Neutrophil (primary cell): ENCODE measurements around the gene CACNA2D2.

Experiments
- H3K27ac ChIP-seq: fragments of 200-600 bp; sonication (generic); 2 replicates; pipeline ENCODE4 v1.5.1; 2016; ENCODE audit warnings: mild to moderate bottlenecking, moderate library complexity
- H3K27me3 ChIP-seq: fragments of 200-600 bp; sonication (generic); 2 replicates; pipeline ENCODE4 v1.6.0; 2016; ENCODE audit warnings: mild to moderate bottlenecking
- H3K36me3 ChIP-seq: fragments of 200-600 bp; sonication (generic); 2 replicates; pipeline ENCODE4 v1.5.1; 2017
- H3K4me1 ChIP-seq, 2 experiments: fragments of 200-600 bp in 1 of 2; sonication (generic) in 1 of 2; 1 replicate in 1 of 2; 2 replicates in 1 of 2; pipeline versions ENCODE4 v1.5.1 to v1.6.1; 2013 to 2016; ENCODE audit warnings: low read depth in 1 of 2, low read length in 1 of 2, mild to moderate bottlenecking in 1 of 2, moderate library complexity in 1 of 2; ENCODE audit not compliant: control insufficient read depth in 1 of 2, insufficient read depth in 1 of 2
- H3K4me3 ChIP-seq, 2 experiments: fragments of 200-600 bp in 1 of 2; sonication (generic) in 1 of 2; 1 replicate in 1 of 2; 2 replicates in 1 of 2; pipeline ENCODE4 v1.5.1; 2013 to 2016; ENCODE audit warnings: low read depth in 1 of 2, low read length in 1 of 2, mild to moderate bottlenecking in 1 of 2, moderate library complexity in 1 of 2
- H3K9me3 ChIP-seq: fragments of 200-600 bp; sonication (generic); 2 replicates; pipeline ENCODE4 v1.5.1; 2016
- TF ChIP-seq, protein P1 (sequence below): fragments of 200-600 bp; sonication (generic); IDR thresholded peaks from 2 replicates; pipeline ENCODE4 v1.5.1; 2016; ENCODE audit warnings: antibody characterized with exemption

CACNA2D2 gene

DNA sequence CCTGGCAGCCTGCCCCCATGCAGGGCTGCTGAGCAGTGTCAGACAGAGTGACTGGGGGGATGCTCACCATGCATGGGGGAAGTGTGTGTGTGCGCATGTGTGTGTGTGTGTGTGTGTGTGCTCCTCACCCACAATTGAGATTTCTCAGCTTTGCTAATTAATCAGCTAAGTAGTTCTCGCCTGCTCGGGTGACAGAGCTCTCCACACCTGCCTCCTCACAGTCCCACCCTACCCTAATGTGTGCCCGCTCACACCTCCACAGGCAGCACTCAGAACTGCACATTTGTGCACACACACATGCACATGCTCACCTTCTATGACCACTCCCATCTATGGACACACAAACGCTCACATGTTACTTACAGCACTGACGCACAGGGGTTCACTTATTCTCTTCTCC lies 37.3 kb downstream of the CACNA2D2 start:
- no peaks in the 10 kb centered on the region for H3K9me3 ChIP-seq
- TF ChIP-seq, protein P1, sequence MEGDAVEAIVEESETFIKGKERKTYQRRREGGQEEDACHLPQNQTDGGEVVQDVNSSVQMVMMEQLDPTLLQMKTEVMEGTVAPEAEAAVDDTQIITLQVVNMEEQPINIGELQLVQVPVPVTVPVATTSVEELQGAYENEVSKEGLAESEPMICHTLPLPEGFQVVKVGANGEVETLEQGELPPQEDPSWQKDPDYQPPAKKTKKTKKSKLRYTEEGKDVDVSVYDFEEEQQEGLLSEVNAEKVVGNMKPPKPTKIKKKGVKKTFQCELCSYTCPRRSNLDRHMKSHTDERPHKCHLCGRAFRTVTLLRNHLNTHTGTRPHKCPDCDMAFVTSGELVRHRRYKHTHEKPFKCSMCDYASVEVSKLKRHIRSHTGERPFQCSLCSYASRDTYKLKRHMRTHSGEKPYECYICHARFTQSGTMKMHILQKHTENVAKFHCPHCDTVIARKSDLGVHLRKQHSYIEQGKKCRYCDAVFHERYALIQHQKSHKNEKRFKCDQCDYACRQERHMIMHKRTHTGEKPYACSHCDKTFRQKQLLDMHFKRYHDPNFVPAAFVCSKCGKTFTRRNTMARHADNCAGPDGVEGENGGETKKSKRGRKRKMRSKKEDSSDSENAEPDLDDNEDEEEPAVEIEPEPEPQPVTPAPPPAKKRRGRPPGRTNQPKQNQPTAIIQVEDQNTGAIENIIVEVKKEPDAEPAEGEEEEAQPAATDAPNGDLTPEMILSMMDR, result no peak
- H3K27me3 ChIP-seq, result no peaks in the 10 kb centered on the region
- no peak overlapping the region for H3K27ac ChIP-seq
- no peaks in the 10 kb centered on the region for H3K4me1 ChIP-seq
- H3K4me3 ChIP-seq, result no peak overlapping the region
- H3K36me3 ChIP-seq, result no peaks in the 10 kb centered on the region

- Histone ChIP-seq H3K4me1 (no peaks in the 10 kb centered on the region), H3K4me3 (no peak overlapping the region), H3K36me3 (no peaks in the 10 kb centered on the region), H3K27ac (no peak overlapping the region), H3K9me3 (no peaks in the 10 kb centered on the region), H3K27me3 (no peaks in the 10 kb centered on the region)
- TF ChIP-seq, protein P1, result no peak
These were observed 38.9 kb downstream of the CACNA2D2 start for GRCh38 chr3:50464569-50464968.

GRCh38 chr3:50459785-50460184 lies 43.6 kb downstream of the CACNA2D2 start:
- Histone ChIP-seq H3K27me3 (no peaks in the 10 kb centered on the region), H3K9me3 (no peaks in the 10 kb centered on the region), H3K4me3 (no peak overlapping the region), H3K27ac (no peak overlapping the region), H3K4me1 (no peaks in the 10 kb centered on the region), H3K36me3 (no peaks in the 10 kb centered on the region)
- TF ChIP-seq, protein P1, result no peak

DNA sequence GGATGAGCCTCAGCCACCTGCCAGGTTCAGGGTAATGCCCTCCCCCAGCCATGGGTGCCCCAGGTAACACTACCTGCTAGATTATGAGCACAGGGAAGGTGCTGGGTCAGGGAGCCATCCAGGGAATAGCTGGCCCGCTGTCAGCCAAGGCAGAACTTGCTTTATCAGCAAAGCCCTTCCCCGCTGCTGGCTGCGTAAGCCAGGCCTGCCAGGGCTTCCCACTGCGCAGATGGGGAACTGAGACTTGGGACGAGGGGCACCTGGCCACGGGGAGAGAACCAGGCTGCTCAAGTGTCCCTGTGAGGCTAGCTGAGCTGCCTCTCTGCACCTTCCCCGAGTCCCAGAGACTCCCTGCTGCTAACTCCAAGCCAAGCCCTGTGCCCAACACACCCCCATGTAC lies 45.4 kb downstream of the CACNA2D2 start:
- TF ChIP-seq, protein P1, result no peak
- H3K36me3 ChIP-seq, result no peaks in the 10 kb centered on the region
- no peak overlapping the region for H3K27ac ChIP-seq
- no peaks in the 10 kb centered on the region for H3K4me1 ChIP-seq
- H3K9me3 ChIP-seq, result no peaks in the 10 kb centered on the region
- H3K4me3 ChIP-seq, result no peak overlapping the region
- no peaks in the 10 kb centered on the region for H3K27me3 ChIP-seq

DNA sequence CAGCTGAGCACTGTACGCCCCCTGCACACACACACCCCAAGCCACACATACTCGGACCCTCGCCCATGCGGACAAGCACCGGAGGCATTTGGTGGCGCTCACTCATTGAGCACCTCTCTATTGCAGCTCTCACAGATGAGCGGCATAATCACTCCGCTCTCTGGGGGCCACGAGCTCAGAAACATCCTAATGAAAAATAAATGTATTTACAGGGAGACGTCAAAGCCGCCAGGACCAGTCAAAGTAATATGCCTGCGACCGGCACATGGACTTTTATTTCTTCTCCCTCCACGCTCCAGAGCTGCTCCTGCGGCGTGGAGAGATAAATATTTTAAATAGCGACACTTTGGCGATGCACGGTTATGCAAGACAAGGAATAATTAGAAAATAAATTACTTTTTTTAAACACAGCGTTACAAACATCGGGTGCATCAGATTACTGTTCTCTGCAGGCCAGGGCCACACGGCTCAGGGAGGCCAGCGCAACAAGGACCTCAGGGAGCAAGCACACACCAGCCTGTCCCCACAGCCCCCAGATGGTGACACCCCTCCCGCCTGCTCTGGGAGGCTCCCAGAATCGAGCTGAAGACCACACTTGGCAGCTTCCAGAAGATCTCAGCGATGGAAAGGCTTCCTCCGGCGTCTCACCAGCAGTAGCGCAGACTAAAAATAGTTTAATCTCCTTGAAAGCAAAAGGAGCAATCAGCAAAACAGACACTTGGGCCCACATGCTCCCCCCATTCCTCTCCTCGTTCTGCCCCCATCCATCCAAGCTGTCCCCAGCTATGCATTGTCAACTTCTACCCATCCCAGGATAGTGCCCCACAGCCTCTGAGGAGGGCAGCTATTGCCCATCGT lies 48.0 kb downstream of the CACNA2D2 start:
- Histone ChIP-seq H3K9me3 (no peaks in the 10 kb centered on the region), H3K27me3 (peaks cover 4% of the 10 kb centered on the region), H3K27ac (no peak overlapping the region), H3K4me3 (no peak overlapping the region), H3K4me1 (peaks cover 0 to 3% of the 10 kb centered on the region in 2 experiments), H3K36me3 (no peaks in the 10 kb centered on the region)
- TF ChIP-seq, protein P1, result no peak
